Measurements from ENCODE around the gene FDPS.
"Not testable (repeated sequence)": the region's sequence is repeated elsewhere in the genome, so short reads cannot be mapped to it uniquely, and the experiment has no call there.

The FDPS gene

DNA sequence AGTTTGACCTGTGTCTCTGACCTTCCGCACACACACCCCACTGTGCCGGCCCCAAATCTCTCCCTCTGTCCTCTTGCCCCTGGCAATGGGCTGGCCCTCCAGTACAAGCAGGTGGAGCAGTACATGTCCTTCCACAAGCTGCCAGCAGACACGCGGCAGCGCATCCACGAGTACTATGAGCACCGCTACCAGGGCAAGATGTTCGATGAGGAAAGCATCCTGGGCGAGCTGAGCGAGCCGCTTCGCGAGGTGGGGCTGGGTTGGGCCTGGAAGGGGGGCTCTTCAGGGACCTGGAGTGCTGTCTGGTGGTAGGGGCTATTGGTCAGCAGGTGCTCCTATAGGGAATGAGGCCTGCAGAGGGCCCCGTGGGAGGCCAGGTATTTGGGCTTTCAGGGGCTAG, 23.6 kb upstream of the FDPS start:
- DNase-seq (ENCODE audit: low read depth in 2 of 2, low spot score in 1 of 2): no peak

DNA sequence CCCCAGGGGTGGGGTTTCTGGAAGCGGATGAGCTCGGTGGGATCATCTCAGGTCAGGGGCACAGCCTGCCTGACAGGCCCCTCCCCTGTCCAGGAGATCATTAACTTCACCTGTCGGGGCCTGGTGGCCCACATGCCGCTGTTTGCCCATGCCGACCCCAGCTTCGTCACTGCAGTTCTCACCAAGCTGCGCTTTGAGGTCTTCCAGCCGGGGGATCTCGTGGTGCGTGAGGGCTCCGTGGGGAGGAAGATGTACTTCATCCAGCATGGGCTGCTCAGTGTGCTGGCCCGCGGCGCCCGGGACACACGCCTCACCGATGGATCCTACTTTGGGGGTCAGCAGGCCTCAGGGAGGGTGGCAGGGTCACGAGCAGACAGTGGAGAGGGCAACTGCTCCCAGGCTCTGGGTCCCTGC, 23.0 kb upstream of the FDPS start:
- DNase-seq (ENCODE audit: low read depth in 2 of 2, low spot score in 1 of 2): no peak

DNA sequence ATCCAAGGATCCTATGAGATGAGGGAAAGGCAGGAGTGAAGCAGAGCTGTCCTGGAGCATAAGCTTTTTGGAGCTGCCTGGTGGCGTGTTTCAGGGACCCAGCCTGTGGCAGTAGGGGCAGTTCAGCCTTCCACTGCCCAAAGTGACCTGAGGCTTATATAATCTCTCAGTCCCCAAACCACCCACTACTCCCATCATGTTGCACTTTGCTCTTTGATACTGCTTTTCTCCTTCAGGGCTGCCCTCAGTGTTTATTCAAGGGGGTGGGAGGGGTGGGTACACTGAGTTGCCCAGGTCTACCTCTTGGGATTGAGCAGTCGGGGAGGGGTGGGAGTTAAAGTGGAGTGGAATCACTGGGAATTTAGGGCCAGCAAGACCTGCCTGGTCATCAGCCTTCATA, 22.1 kb upstream of the FDPS start:
- no peak for DNase-seq (ENCODE audit: low read depth in 2 of 2, low spot score in 1 of 2)

DNA sequence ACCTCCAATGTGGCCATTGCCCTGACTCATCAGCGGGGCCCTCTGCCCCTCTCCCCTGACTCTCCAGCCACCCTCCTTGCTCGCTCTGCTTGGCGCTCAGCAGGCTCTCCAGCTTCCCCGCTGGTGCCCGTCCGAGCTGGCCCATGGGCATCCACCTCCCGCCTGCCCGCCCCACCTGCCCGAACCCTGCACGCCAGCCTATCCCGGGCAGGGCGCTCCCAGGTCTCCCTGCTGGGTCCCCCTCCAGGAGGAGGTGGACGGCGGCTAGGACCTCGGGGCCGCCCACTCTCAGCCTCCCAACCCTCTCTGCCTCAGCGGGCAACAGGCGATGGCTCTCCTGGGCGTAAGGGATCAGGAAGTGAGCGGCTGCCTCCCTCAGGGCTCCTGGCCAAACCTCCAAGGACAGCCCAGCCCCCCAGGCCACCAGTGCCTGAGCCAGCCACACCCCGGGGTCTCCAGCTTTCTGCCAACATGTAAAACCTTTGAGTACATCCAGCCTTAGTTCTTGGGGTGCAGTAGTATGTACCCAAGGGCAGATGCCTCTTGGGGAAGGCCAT, 20.6 kb upstream of the FDPS start:
- DNase-seq (ENCODE audit: low read depth in 2 of 2, low spot score in 1 of 2): no peak

DNA sequence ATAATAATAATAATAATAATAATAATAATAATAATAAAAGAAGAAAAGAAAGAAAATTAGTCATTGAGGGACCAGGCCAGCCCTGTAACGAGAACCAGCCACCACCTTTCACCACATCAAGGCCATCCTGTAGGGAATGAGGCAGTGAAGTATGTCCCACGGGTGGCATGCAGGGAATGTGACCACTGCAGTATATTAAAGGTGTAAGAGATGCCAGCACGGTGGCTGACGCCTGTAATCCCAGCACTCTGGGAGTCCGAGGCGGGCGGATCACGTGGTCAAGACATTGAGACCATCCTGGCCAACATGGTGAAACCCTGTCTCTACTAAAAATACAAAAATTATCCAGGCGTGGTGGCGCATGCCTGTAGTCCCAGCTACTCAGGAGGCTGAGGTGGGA, 17.7 kb upstream of the FDPS start:
- not testable (repeated sequence) for DNase-seq (ENCODE audit: low read depth in 2 of 2, low spot score in 1 of 2)

DNA sequence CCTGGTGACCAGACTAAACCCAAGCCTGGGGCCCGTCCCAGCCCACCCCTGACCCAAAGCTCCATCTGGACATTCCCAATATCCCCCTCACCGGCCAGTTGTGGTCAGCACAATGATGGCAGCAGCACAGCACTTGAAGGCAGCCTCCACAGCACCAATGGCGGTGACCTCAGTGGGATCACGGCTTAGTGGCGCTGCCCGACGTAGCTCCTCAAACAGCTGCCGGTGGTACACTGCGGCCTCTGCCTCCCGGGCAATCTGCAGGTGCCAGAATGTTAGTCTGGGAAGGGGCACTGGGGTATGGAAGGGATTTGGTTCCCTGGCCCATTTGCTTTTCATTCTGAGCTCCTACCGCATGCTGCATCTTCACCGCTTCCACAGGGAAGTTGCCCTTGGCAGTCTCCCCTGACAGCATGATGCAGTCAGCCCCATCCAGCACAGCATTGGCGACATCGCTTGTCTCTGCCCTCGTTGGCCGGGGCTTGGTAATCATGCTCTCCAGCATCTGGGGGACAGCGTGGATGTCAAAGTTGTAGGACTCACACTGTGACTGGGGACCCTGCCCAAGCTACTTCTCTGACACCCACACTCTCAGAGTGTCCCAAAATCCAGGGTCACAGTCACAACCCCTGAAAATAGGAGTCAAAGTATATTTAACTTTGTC, 15.4 kb upstream of the FDPS start:
- DNase-seq (ENCODE audit: low read depth in 2 of 2, low spot score in 1 of 2): no peak

DNA sequence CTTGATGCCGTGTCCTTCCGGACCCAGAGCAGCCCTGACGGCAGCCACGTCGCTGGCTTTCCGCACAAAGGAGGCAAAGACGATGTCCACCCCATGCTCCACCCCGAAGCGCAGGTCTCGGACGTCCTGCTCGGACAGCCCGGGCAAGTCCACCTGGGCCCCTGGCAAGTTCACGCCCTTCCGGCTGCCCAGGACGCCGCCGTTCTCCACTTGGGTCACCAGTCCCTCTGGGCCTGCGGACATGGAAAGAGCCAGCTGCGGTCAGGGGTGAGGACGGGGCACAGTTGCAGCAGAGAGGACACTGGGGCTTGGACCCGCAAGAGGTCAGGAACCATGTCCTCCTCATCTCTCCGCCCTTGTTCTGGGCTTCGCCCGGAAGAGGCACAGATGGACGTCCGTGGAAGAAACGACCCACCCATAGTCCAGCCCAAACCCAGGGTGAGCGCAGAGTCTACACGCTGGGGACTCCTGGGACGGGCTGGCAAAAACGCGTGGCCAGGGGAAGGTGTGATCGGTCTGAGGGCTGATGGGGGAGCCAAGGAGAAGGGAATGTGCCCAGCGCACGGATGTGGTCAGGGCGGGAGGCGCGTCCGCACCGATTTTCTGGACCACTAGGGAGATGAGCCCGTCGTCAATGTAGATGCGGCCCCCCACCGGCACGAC, 14.0 kb upstream of the FDPS start:
- DNase-seq (ENCODE audit: low read depth in 2 of 2, low spot score in 1 of 2): no peak

DNA sequence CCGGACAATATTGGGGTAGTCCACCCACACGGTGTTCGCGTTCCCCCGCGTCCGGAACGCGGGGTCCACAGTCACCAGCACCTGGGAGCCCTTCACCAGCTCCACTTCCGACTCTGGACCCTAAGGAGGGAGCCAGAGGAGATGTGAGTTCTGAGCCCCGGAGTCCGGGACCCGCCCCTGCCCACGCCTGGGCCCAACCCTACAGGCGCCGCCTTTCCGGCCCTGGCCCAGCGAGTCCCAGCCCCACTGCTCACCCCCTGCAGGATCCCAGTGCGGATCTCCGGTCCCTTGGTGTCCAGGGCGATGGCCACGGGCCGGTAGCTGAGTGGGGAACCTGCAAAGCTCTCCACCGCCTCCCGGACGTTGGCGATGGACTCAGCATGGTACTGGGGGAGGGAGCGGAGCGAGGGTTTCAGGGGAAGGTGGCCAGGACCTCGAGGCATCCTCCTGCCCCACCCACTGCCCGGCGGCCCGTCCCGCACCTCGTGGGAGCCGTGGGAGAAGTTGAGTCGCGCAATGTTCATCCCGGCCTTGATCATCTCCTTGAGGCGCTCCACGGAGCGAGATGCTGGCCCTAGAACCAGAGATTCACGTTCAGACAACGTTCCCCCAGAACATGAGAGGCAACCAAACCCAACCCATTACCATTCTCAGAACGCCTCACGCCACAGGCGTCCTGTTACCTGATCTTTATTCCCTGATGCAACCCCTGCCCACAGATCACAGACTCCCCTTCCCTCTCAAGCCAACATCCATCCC, 13.3 kb upstream of the FDPS start:
- no peak for DNase-seq (ENCODE audit: low read depth in 2 of 2, low spot score in 1 of 2)

DNA sequence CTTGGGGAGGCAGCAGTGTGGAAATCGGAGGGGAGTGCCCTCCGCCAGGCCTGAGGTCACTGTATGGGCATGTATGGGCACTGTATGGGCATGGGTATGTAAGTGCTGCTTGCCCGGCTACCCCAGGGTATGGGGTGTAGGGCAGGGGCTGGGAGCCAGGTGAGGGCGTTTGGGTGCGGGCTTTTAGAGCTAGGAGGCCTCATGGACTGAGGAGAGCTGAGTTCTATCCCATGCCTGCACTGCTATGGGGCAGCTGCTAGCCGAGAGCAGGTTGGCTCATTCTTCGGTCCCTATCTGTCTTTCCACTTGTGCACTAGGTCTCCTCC, 12.8 kb upstream of the FDPS start:
- no peak for DNase-seq (ENCODE audit: low read depth in 2 of 2, low spot score in 1 of 2)

DNA sequence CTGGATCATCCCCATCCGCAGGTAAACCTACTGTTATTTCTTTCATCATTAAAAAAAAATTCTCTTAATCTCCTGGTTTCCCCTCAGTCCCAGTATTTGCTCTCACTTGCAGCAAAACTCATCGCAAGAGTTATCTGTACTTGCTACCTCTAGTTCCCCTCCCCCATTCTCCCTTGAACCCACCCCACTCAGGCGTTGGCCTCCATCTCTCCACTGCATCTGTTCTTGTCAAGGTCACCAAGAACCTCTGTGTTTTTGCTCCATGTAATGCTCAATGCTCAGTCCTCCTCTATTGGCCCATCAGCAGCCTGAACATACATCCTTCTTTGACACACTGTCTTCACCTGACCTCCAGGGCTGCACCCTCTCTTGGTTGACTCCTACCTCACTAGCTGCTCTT, 12.0 kb upstream of the FDPS start:
- DNase-seq (ENCODE audit: low read depth in 2 of 2, low spot score in 1 of 2): no peak

DNA sequence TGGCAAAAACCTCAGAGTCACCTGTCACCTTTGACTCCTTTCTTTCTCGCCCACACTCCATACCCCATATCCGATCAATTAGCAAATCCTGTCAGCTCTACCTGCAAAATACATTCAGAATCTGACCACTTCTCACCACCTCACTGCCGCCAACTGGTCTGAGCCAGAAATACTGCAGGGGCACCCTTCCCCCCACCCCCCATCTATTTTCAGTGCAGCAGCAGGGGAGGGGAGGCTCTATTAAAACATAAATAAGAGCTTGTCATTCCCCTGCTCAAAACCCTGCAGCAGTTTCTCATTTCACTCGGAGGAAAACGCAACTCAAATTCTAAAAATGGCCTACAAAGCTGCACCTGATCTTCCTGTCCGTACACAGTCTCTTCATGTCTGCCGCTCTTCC, 11.3 kb upstream of the FDPS start:
- no peak for DNase-seq (ENCODE audit: low read depth in 2 of 2, low spot score in 1 of 2)

DNA sequence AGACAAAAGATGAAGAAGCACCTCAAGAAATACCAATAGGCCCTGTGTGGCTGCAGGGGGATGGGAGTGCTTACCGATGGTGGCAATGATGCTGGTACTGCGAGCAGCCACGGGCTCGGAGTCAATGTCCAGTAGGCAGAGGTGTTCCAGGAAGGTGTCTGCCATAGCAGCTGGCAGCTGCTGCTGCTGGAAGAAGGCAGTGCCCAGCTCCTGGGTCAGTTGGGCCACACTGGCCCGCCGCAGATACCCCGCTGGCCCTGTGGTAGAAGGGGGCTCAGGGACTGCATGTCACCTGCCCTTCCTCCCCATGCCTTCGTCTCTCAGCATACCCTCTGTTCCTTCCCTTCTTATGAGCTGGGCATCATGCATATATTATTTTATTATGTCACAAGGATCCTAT, 8.6 kb upstream of the FDPS start:
- no peak for DNase-seq (ENCODE audit: low read depth in 2 of 2, low spot score in 1 of 2)

DNA sequence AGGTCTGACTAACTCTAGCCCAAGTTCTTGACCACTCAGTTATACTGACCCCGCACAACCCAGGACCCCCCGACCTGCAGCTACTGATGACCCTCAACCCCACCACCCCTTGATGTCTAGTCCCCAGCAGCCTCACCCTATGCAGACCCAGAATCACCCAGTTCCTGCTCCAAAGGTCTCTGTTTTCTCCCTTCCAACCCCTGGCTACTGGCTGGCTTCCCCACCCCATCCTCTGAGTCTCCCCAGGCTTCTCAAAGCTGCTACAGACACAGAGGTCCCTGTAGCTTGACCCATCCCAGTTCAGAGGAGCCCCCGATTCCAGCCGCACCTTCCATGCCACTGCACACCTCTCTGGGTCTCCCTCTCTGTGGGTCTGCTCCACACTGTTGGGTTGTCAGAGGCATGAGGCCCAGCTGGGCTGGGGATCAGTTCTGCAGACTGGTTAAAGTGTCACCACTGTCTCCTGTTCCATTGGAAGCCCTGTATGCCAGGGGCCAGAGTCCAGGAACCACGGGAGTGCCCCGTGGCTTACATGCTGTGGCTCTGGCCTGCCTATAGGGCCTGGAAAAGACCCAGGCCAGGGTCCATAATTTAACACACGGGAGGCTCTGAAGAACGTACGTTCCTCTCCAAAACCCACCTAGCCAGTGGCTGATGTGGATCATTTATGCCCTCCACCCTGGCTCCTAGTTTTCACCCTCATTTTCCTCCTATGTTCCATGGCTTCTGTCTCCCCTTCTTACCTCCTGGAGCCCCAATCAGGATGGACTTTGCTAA, 7.9 kb upstream of the FDPS start:
- no peak for DNase-seq (ENCODE audit: low read depth in 2 of 2, low spot score in 1 of 2)

DNA sequence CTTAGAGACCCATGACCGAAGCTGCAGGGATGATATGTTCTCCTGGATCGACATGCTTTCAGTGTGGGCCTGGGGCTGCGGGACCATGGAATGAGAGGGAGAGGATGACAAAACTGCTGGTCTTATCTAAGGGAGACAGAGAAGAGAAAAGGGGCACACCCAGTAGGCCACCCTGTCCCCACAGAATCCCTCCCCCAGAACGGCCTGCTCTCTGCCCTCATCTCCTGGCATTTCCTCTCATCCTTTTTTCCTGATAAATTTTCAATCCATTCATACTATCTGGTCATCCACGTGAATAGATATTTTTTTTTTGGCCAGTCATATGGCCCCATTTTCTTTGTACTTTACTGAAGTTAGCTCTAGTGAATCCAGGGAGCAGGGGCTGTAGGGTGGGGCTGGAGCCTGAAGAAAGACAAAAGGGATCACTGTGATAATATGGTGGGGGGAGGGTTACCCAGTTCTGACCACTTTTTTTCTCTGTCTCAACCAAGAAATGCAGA, 7.3 kb upstream of the FDPS start, which contains the start of gene PKLR:
TSS of gene PKLR (minus strand) at position 97 of the 500 bp plus-strand sequence. CDS start at position 54, 43 bp downstream.
- DNase-seq (ENCODE audit: low read depth in 2 of 2, low spot score in 1 of 2): no peak

DNA sequence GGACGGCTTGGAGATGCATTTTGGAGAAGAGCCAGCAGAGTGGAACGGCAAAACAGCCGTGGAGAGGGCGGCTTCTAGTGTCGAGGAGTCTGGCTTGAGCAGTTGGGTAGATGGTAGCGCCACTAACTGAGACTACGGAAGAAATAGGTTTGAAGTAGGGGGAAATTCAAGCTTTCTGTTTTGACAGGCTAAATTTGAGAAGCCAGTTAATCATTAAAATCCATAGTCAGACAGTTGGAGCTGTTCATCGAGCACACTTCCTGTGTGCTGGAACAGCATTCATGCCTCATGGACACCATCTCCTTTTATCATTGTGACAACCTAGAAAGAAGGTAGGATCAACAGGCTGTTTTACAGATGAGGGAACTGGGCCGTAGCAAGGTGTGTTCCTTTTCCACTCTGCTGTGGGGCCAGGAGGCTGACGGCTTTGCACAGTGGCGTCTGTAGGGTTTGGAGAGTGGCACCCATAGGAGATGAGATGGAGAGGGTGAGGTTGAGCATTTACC, 4.1 kb upstream of the FDPS start:
- no peak for DNase-seq (ENCODE audit: low read depth in 2 of 2, low spot score in 1 of 2)

DNA sequence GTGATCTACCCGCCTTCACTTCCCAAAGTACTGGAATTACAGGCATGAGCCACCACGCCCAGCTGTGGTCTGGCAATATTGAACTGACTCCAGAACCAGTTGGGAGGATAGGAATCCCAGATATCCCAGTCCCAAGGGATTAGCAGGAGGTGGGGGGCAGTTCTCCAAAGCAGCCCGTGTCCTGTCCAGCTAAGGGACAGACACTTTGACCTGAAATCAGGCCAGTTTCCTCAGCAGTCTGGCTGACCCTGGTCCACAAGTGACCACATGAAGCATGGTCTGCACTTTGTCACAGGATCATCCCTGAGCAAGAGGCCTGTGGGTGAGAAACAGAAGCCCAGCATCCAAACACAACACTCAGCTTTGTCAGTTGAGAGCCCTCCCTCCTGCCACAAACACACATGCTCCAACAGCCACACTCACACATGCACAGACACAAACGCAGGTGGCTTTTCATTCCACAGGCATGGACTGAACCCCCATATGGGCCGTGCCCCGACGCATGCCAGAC, 2.7 kb upstream of the FDPS start:
- no peak for DNase-seq (ENCODE audit: low read depth in 2 of 2, low spot score in 1 of 2)

DNA sequence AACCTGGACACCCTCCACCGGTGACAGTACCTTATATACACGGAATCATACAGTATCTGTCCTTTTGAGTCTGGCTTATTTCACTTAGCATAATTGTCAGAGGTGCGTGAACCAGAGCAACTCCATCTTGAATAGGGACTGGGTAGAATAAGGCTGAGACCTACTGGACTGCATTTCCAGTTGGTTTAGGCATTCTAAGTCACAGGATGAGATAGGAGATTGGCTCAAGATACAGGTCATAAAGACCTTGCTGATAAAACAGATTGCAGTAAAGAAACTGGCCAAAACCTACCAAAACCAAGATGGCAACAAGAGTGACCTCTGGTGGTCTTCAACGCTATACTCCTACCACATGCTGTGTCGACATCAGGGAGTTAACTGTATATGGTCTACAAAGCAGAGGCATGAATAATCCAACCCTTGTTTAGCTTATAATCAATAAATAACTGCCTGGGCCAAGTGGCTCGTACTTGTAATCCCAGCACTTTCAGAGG, 1.4 kb upstream of the FDPS start:
- DNase-seq (ENCODE audit: low read depth in 2 of 2, low spot score in 1 of 2): no peak

DNA sequence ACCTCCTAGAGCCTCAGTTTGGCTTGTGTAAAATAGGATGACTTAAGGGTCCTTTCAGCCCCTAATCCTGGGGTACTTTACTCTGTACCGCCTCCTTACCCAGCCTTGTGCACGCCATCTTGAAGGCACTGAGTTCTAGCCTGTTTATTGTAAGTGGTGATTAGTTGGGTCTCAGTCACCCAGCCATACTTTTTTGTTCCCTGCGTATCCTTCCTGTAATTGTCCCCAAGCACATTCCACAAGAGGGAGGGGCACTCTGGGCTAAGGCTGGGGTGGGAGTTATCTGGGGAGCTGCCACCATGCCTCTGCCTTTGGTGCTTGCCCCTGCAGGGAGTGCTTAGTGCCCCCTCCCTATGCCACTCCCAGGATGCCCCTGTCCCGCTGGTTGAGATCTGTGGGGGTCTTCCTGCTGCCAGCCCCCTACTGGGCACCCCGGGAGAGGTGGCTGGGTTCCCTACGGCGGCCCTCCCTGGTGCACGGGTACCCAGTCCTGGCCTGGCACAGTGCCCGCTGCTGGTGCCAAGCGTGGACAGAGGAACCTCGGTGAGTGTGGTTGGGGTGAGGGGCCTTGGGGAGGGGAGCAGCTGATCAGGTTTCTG, 856 bp downstream of the FDPS start:
- no peak for DNase-seq (ENCODE audit: low read depth in 2 of 2, low spot score in 1 of 2)

DNA sequence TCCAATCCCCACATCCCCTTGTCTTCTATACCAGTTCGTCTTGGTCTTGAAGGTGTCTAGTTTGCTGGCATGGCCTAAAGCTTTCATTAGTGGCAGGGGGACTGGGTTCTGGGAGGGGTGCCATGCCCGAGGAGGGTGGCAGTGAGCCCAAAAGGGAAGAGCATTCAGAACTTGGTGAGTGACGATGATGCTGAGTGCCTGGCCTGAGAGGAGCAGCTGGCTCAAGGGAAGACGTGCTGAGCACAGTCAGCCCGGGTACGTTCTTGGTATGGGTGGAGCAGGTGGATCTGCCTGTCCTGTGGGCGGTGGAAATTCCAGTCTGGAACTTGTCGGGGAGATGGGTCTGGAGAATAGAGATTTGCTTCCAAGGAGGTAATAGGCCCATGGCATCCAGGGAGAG, 4.6 kb downstream of the FDPS start:
- no peak for DNase-seq (ENCODE audit: low read depth in 2 of 2, low spot score in 1 of 2)

DNA sequence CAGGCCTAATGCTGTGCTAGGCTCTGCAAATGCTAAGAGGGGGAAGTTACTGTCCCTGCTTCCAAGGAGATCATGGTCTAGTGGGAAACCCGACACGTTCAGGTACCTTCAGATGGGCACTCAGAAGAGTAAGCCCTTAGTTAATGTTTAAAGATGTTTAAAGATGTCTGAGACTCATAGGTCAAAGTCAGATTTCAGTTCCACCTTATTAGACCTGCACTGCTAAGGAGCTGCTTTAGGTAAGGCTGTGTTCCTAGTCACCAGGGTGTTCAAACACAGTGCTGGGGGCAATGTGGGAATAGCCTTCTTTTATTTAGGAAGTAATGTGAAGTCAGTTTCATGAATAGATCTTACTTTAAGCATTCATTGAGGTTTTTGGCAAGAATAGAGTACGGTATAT, 8.3 kb downstream of the FDPS start:
- no peak for DNase-seq (ENCODE audit: low read depth in 2 of 2, low spot score in 1 of 2)

Measured in stimulated activated CD8-positive, alpha-beta memory T cell treated with anti-CD3 and anti-CD28 coated beads, Interleukin-4, amount 100 ng/mL, for 1 hour (primary cell).